ENCODE data around the gene IPPK.
A peak's percentile ranks its signal among the peaks of the same experiment; 100 is the strongest.
"Not testable (repeated sequence)": the region's sequence is repeated elsewhere in the genome, so short reads cannot be mapped to it uniquely, and the experiment has no call there.

Gene IPPK

DNA sequence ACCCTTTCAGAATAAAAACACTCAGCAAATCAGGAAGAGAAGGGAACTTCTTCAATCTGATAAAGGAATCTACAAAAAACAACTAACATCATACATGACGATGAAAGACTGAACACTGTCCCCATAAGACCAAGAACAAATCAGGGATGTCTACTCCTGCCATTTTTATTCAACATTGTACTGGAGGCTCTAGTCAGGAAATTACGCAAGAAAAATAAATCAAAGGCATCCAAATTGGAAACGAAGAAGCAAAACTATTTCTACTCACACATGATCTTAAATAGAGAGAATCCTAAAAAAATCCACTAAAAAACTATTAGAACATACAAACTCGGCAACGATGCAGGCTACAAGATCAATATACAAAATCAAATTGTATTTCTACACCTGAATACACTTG lies 42.3 kb downstream of the IPPK start:
- intact Hi-C loops (cut with DNase I) = no loop called here
- no peak for DNase-seq

DNA sequence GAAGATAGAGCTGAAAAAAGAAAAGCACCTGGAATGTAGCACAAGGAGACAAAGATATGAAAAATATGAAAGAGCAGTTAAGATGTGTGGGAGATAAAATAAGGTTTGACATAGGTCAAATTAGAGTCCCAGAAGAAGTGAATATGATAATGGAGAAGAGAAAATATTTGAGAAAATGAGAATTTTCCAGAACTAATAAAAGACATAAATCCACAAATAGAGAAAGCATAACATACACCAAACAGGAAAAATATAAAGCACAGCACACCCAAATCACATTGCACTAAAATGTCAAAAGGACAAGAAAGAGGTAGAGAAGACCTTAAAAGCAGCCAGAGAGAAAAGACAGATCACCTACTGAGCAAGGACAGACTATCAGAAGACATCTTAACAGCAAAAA lies 43.4 kb downstream of the IPPK start:
- DNase-seq = no peak
- intact Hi-C loops (cut with DNase I) = no loop called here

GRCh38 chr9:92623936-92624335 lies 46.0 kb downstream of the IPPK start:
- intact Hi-C loops (cut with DNase I) = not testable (repeated sequence)
- DNase-seq = peak in 3 of 42 donors; percentile 7 to 34 (median 10)

DNA sequence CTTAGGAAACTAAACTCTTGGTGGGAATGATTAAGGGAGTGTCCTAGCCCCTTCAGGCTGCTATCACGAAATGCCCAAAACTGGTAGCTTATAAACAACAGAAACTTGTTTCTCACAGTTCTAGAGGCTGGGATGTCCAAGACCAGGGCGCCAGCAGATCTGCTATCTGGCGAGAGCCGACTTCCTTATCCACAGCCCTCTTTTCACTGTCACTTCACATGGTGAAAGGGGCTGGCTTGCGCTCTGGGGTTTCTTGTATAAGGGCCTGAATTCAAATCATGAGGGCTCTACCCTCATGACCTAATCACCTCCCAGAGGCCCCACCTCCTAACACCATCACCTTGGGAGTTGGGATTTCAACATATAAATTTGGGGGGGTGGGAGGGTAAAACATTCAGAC lies 49.1 kb downstream of the IPPK start:
- peak in 4 of 42 donors; percentile 11 to 36 (median 16) for DNase-seq
- intact Hi-C loops (cut with DNase I) = no loop called here

GRCh38 chr9:92619601-92620300 lies 50.2 kb downstream of the IPPK start:
- DNase-seq = peak in 3 of 42 donors; percentile 13 to 38 (median 29)
- intact Hi-C loops (cut with DNase I) = no loop called here

DNA sequence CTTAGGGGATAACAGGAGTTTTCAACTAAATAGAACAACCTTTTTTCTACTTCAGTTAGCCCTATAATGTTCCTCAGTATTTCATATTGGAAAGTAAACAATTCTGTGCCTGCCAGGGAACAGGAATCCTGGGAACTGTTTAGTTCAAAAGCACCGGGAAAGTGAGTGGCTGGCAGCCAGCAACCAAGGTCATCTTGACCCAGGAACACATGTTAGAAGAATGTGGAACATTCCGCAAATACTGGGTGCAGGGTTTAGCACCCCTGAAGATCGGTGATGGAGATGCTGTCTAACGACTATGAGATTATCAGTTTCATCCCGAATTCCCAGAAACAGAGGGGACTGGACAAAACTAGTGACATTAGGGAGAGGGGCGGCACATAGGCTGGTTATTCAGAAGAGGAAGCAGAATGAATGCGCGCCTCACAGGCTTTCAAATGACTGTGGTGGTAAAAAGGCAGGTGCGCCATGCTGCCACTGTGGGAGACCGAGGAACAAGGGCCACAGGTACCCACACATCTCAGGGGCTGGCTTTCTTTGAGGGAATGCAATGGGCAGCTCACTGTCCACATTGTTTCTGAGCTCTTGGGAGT lies 51.2 kb downstream of the IPPK start:
- intact Hi-C loops (cut with DNase I) = no loop called here
- DNase-seq = peak in 2 of 42 donors; percentile 22 to 36

DNA sequence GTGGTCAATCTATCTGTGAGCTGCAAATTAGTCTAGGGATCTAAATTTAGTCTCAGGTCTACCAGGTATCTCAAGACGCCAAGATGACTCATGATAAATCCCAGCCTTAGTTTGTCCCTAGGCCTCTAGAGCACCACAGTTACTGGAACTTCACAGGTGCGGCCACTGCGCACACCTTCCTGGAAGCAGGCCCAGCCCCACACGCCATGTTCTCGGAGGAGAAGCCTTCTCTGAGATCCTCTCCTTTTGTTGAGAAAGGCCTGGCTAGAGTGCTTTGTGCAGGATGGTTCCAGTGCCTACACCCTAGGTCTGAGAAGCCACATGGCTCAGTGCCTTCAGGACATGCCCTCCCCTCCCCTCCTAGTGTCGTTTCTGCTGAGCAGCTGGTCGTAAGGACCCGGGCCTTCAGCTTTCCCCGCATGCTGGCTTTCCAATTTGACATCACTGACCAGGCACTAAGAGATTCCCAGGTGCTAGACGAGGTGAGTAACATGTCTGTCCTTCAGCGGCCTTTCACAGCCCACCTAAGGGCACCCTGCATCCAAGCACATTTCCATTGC lies 51.9 kb downstream of the IPPK start:
- DNase-seq = peak in 2 of 42 donors; percentile 13 to 24
- intact Hi-C loops (cut with DNase I) = no loop called here

- intact Hi-C loops (cut with DNase I) = no loop called here
Measured at GRCh38 chr9:92617195-92617813, 52.6 kb downstream of the IPPK start.

GRCh38 chr9:92616655-92617111 lies 53.2 kb downstream of the IPPK start:
- intact Hi-C loops (cut with DNase I) = no loop called here
- peak in 2 of 42 donors; percentile 20 to 40 for DNase-seq

More at GRCh38 chr9:92617195-92617813, 52.6 kb downstream of the IPPK start:
- DNase-seq = peak in 3 of 42 donors; percentile 7 to 32 (median 29)

GRCh38 chr9:92616199-92616641 lies 53.7 kb downstream of the IPPK start:
- intact Hi-C loops (cut with DNase I) = no loop called here
- DNase-seq = peak in 1 of 42 donors; percentile 12

- intact Hi-C loops (cut with DNase I) = no loop called here
- peak in 1 of 42 donors; percentile 20 for DNase-seq
Measured at GRCh38 chr9:92615790-92616189, 54.1 kb downstream of the IPPK start.

DNA sequence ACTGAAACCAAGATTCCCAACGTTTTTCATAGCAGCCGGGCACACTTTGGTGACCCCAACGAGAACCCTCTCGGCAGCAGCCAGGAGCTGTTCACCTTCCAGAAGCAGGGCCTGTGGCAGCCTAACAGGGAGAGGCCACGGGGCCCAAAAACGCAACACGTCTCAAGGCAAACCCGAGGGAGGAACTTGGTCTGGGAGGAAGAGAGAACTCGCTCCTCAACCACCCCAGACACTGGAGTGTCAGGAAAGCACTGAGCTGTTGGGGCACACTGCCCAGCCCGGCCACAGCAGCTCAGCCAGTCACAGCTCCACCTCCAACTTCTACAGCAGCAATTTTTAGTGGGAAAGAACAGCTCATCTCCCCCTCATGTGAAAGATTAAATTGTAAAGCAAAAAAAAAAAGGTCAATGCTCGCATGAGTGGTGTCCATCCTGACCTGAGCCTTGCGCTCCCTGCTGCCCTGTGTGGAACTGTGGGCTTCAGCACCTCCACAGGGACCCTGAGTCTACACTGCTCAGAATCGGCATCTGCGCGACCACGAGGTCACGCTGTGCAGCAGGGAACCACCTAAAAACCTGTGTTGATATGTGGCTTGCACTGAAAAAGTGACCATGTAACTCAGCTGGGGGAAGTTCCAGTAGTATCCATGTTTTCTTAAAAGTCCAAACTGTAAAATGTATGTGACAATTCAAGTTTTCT lies 55.0 kb downstream of the IPPK start:
- intact Hi-C loops (cut with DNase I) = no loop called here
- DNase-seq = peak in 13 of 42 donors; percentile 26 to 51 (median 38)

DNA sequence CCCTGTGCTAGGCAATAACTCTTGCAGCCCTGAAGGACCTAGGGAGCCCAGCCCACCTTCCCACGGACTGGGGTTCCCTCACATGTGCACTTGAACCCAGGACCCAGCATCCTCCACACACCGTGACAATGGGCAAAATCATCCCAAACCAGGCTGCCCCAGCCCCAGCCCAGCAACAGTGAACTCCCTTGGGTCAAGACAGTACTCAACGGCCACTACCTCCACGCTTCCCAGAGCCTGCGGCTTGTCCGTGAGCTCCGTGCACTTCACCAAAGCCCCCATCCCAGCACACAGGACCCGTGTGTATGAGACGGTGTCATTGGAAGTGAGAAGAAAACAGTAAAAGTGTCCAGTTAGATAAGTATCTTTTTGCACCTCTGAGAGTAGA lies 55.8 kb downstream of the IPPK start:
- intact Hi-C loops (cut with DNase I) = no loop called here
- DNase-seq = peak in 2 of 42 donors; percentile 27 to 35

GRCh38 chr9:92613268-92614122 lies 56.4 kb downstream of the IPPK start:
- DNase-seq = peak in 2 of 42 donors; percentile 18 to 36
- intact Hi-C loops (cut with DNase I) = no loop called here

- intact Hi-C loops (cut with DNase I) = no loop called here
Measured at GRCh38 chr9:92612816-92613215, 57.1 kb downstream of the IPPK start.

GRCh38 chr9:92612292-92612691 lies 57.6 kb downstream of the IPPK start:
- intact Hi-C loops (cut with DNase I) = no loop called here
- DNase-seq = peak in 1 of 42 donors; percentile 41

More at GRCh38 chr9:92612816-92613215, 57.1 kb downstream of the IPPK start:
- DNase-seq = peak in 1 of 42 donors; percentile 40

DNA sequence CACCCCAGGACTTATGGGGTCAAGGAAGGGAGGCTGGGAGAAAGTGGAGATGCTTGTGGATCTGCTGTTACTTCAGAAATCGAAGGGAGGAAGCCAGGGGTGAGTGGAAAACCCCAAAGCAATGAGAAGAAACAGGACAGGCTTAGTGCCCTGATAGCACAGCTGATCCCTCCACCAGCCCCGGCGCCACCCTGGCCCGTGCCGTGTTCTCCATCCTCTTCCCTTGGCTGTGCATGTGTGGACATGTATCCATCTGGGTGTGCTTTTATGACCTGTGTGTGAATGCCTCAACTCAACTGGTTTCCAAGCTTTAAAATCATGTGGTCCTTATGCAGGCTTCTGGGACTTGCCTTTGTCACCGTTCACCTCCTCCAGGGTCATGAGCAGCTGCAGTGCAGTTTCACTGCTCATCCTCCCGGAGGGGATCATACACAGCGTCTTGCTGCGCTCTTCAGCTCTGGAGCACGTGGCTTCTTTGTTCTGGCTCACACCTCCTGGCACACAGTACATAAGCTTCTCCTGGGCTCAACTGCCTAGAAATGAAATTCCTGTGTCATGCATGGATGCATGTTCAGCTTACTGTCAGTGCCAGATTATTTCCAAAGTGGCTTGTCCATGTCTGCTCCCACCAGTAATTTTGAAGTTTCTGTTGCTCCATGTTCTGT lies 58.2 kb downstream of the IPPK start:
- DNase-seq = peak in 1 of 42 donors; percentile 34
- intact Hi-C loops (cut with DNase I) = no loop called here

All from head of caudate nucleus (tissue), 42 donors.